ENCODE measurements around the gene C9orf72. TPM values are rescaled to one million over a fixed set of nuclear protein-coding genes. Genes with fewer than 3 reads are reported as not detected.
A peak's percentile ranks its signal among the peaks of the same experiment; 100 is the strongest.

The C9orf72 gene
- total and polyA plus RNA-seq, 7 donors = 10.5 to 26.8 (median 19.4) TPM

GRCh38 chr9:27518006-27518405 lies 55.3 kb downstream of the C9orf72 start:
- Histone ChIP-seq H3K4me3 (no peak overlapping the region), H3K4me1 (no peaks in the 10 kb centered on the region), H3K9me3 (no peaks in the 10 kb centered on the region), H3K36me3 (ENCODE audit: insufficient read depth in 1 of 2, low read depth in 1 of 2) (no peaks in the 10 kb centered on the region), H3K27ac (no peak overlapping the region), H3K27me3 (ENCODE audit: insufficient read depth in 3 of 3, low read length in 2 of 3) (no peaks in the 10 kb centered on the region)
- DNase-seq (no peak), ATAC-seq (no peak)
- 90 to 97% (median 93%) methylated on average over 2 of the region's 2 CpGs for WGBS, 3 donors
- TF ChIP-seq, protein P1, sequence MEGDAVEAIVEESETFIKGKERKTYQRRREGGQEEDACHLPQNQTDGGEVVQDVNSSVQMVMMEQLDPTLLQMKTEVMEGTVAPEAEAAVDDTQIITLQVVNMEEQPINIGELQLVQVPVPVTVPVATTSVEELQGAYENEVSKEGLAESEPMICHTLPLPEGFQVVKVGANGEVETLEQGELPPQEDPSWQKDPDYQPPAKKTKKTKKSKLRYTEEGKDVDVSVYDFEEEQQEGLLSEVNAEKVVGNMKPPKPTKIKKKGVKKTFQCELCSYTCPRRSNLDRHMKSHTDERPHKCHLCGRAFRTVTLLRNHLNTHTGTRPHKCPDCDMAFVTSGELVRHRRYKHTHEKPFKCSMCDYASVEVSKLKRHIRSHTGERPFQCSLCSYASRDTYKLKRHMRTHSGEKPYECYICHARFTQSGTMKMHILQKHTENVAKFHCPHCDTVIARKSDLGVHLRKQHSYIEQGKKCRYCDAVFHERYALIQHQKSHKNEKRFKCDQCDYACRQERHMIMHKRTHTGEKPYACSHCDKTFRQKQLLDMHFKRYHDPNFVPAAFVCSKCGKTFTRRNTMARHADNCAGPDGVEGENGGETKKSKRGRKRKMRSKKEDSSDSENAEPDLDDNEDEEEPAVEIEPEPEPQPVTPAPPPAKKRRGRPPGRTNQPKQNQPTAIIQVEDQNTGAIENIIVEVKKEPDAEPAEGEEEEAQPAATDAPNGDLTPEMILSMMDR (IDR thresholded peaks at IDR 0.05) = no peak
- intact Hi-C loops (cut with DNase I) = loop anchor here in 1 of 2 donors (5.0 kb wide), 1 partner anchor 66 kb away; no protein-coding TSS in a partner anchor

DNA sequence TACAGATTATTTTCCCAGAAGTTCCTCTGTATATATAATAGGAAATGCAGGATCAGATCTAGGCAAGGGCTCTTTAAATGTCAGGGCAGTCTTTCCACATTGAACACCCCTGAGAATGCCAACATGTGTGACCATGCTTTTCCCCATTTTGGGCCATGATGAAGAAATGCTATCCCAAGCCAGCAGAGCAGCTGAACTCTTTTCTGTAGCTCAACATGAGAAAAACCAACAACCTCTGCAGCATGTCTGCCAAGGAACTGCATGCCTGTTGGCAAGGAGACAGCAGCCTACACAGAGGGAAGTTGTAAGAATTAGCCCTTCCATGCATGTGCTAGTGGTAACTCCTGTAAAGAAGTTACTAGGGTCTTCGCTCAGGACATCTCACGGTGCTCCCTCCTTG lies 58.7 kb downstream of the C9orf72 start:
- 61 to 83% (median 64%) methylated on average over 2 of the region's 2 CpGs for WGBS, 3 donors
- TF ChIP-seq, protein P1 (IDR thresholded peaks at IDR 0.05) = no peak
- H3K27ac ChIP-seq = no peak overlapping the region
- H3K9me3 ChIP-seq = no peaks in the 10 kb centered on the region
- no peak overlapping the region for H3K4me3 ChIP-seq
- DNase-seq (peak in 1 of 2 donors; percentile 13), ATAC-seq (peak in 2 of 4 donors; percentile 24 to 58)
- intact Hi-C loops (cut with DNase I) = no loop called here
- no peaks in the 10 kb centered on the region for H3K27me3 ChIP-seq (ENCODE audit: insufficient read depth in 3 of 3, low read length in 2 of 3)
- no peaks in the 10 kb centered on the region for H3K36me3 ChIP-seq (ENCODE audit: insufficient read depth in 1 of 2, low read depth in 1 of 2)
- H3K4me1 ChIP-seq = no peaks in the 10 kb centered on the region

- intact Hi-C loops (cut with DNase I) = no loop called here
- no peak overlapping the region for H3K27ac ChIP-seq
- TF ChIP-seq, protein P1 (IDR thresholded peaks at IDR 0.05) = no peak
- no peaks in the 10 kb centered on the region for H3K9me3 ChIP-seq
- no peaks in the 10 kb centered on the region for H3K4me1 ChIP-seq
- ATAC-seq = no peak
- H3K4me3 ChIP-seq = no peak overlapping the region
- no peak for DNase-seq
- H3K36me3 ChIP-seq (ENCODE audit: insufficient read depth in 1 of 2, low read depth in 1 of 2) = no peaks in the 10 kb centered on the region
- 89 to 97% (median 95%) methylated on average over 2 of the region's 2 CpGs for WGBS, 3 donors
- H3K27me3 ChIP-seq (ENCODE audit: insufficient read depth in 3 of 3, low read length in 2 of 3) = no peaks in the 10 kb centered on the region
These were observed 61.5 kb downstream of the C9orf72 start for GRCh38 chr9:27511771-27512170.

- Histone ChIP-seq H3K27me3 (ENCODE audit: insufficient read depth in 3 of 3, low read length in 2 of 3) (no peaks in the 10 kb centered on the region), H3K36me3 (ENCODE audit: insufficient read depth in 1 of 2, low read depth in 1 of 2) (no peaks in the 10 kb centered on the region), H3K4me3 (no peak overlapping the region), H3K27ac (no peak overlapping the region), H3K4me1 (no peaks in the 10 kb centered on the region), H3K9me3 (no peaks in the 10 kb centered on the region)
- DNase-seq (no peak), ATAC-seq (no peak)
- 61 to 68% (median 67%) methylated on average over 2 of the region's 2 CpGs for WGBS, 3 donors
- intact Hi-C loops (cut with DNase I) = no loop called here
- TF ChIP-seq, protein P1 (IDR thresholded peaks at IDR 0.05) = no peak
These were observed 62.5 kb downstream of the C9orf72 start for GRCh38 chr9:27510780-27511179.

- Histone ChIP-seq H3K4me3 (no peak overlapping the region), H3K27ac (no peak overlapping the region), H3K27me3 (ENCODE audit: insufficient read depth in 3 of 3, low read length in 2 of 3) (no peaks in the 10 kb centered on the region), H3K4me1 (no peaks in the 10 kb centered on the region), H3K36me3 (ENCODE audit: insufficient read depth in 1 of 2, low read depth in 1 of 2) (no peaks in the 10 kb centered on the region), H3K9me3 (no peaks in the 10 kb centered on the region)
- DNase-seq = no peak
- intact Hi-C loops (cut with DNase I) = no loop called here
- TF ChIP-seq, protein P1 (IDR thresholded peaks at IDR 0.05) = no peak
- WGBS, 3 donors = 50 to 80% (median 69%) methylated on average over 2 of the region's 2 CpGs
- ATAC-seq = no peak
These were observed 66.3 kb downstream of the C9orf72 start for GRCh38 chr9:27506981-27507380.

All from psoas muscle (tissue), 8 donors.